ENCODE results near the gene RASL11B. TPM values are rescaled to one million over a fixed set of nuclear protein-coding genes. Genes with fewer than 3 reads are reported as not detected.
A peak's percentile ranks its signal among the peaks of the same experiment; 100 is the strongest.

RASL11B gene
- total RNA-seq, 1 donor from 2014 or later = 11.3 TPM

DNA sequence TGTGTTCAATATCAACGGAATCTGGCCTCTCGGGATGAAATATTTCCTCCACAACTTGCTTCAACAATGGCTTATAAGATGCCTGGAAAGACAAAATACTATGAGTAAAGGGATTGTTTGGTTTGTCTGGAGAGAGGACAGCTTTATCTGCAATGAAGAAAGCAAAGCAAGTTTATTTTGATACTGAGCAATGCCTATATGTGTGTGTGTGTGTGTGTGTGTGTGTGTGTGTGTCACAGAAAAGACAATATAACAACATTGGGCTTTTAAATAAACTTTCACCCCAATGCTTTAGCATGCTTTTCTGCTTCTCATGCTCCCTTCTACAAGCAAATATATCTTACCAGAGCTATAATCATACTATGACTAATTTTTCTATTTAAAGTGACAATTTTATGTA is 45.4 kb downstream of the RASL11B start:
- Mint-ChIP-seq H3K27me3 (ENCODE audit: low read depth) (no peaks in the 10 kb centered on the region), H3K9me3 (no peaks in the 10 kb centered on the region), H3K36me3 (ENCODE audit: low read depth) (no peaks in the 10 kb centered on the region), H3K4me1 (peaks cover 4% of the 10 kb centered on the region), H3K27ac (ENCODE audit: unreplicated experiment) (no peak overlapping the region), H3K4me3 (no peak overlapping the region)
- TF ChIP-seq CTCF (conservative IDR thresholded peaks at IDR 0.05) = no peak
- no peak for DNase-seq (ENCODE audit: low read depth, low spot score)

GRCh38 chr4:52910115-52910514 is 48.0 kb downstream of the RASL11B start:
- Mint-ChIP-seq H3K27me3 (ENCODE audit: low read depth) (no peaks in the 10 kb centered on the region), H3K27ac (ENCODE audit: unreplicated experiment) (no peak overlapping the region), H3K4me3 (no peak overlapping the region), H3K9me3 (no peaks in the 10 kb centered on the region), H3K4me1 (peaks cover 6% of the 10 kb centered on the region), H3K36me3 (ENCODE audit: low read depth) (no peaks in the 10 kb centered on the region)
- no peak for DNase-seq (ENCODE audit: low read depth, low spot score)
- TF ChIP-seq CTCF (conservative IDR thresholded peaks at IDR 0.05) = no peak

GRCh38 chr4:52911684-52912294 is 49.7 kb downstream of the RASL11B start:
- no peaks in the 10 kb centered on the region for H3K27me3 Mint-ChIP-seq (ENCODE audit: low read depth)
- no peak overlapping the region for H3K4me3 Mint-ChIP-seq
- H3K9me3 Mint-ChIP-seq = no peaks in the 10 kb centered on the region
- peaks cover 13% of the 10 kb centered on the region for H3K4me1 Mint-ChIP-seq
- no peaks in the 10 kb centered on the region for H3K36me3 Mint-ChIP-seq (ENCODE audit: low read depth)
- DNase-seq (ENCODE audit: low read depth, low spot score) = peak; percentile 87
- H3K27ac Mint-ChIP-seq (ENCODE audit: unreplicated experiment) = no peak overlapping the region
- TF ChIP-seq CTCF (conservative IDR thresholded peaks at IDR 0.05) = peak; percentile 81

- Mint-ChIP-seq H3K4me3 (no peak overlapping the region), H3K27me3 (ENCODE audit: low read depth) (no peaks in the 10 kb centered on the region), H3K36me3 (ENCODE audit: low read depth) (no peaks in the 10 kb centered on the region), H3K4me1 (peaks cover 13% of the 10 kb centered on the region), H3K9me3 (no peaks in the 10 kb centered on the region), H3K27ac (ENCODE audit: unreplicated experiment) (no peak overlapping the region)
- no peak for DNase-seq (ENCODE audit: low read depth, low spot score)
- TF ChIP-seq CTCF (conservative IDR thresholded peaks at IDR 0.05) = no peak
Observed at GRCh38 chr4:52912608-52913007, 50.5 kb downstream of the RASL11B start.

DNA sequence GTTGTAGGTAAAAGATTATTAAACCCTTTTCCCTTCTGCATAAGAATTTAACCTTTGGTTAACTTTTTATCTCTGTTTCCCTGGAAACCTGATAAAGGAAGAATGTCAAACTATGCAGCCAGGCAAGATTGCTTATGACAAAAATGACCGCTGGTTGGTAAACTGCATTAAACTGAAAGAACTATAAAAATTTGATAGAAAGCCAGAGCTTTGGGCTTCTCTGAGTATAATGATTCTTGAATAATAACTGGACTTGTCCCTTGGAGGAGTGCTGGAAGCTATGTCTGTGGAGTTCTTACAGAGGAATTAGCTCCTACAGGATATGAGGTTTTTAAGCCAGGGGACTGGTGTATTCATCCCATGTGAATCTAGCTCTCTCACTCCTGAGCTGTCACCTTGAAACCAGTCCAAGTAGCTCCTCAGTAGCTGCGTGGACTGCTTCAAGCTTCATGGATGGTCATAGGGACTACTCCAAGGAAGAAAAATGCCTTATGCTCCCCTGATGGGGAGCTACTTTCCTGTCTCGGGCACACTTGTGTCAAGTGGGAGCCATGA is 52.0 kb downstream of the RASL11B start:
- Mint-ChIP-seq H3K36me3 (ENCODE audit: low read depth) (no peaks in the 10 kb centered on the region), H3K27ac (ENCODE audit: unreplicated experiment) (no peak overlapping the region), H3K4me1 (peaks cover 13% of the 10 kb centered on the region), H3K9me3 (no peaks in the 10 kb centered on the region), H3K4me3 (no peak overlapping the region), H3K27me3 (ENCODE audit: low read depth) (no peaks in the 10 kb centered on the region)
- DNase-seq (ENCODE audit: low read depth, low spot score) = no peak
- no peak for TF ChIP-seq CTCF (conservative IDR thresholded peaks at IDR 0.05)
